Measurements from ENCODE around the gene ADCYAP1R1. TPM values are rescaled to one million over a fixed set of nuclear protein-coding genes. Genes with fewer than 3 reads are reported as not detected.

ADCYAP1R1 gene
- total RNA-seq, 1 donor from 2014 or later = 9.0 TPM

- Mint-ChIP-seq H3K9me3 (peaks cover 2% of the 10 kb centered on the region), H3K4me1 (peaks cover 11% of the 10 kb centered on the region), H3K27me3 (ENCODE audit: low read depth) (no peaks in the 10 kb centered on the region), H3K36me3 (ENCODE audit: low read depth) (no peaks in the 10 kb centered on the region), H3K27ac (ENCODE audit: unreplicated experiment) (no peak overlapping the region), H3K4me3 (no peak overlapping the region)
- TF ChIP-seq CTCF (conservative IDR thresholded peaks at IDR 0.05) = no peak
- no peak for DNase-seq (ENCODE audit: low read depth, low spot score)
Measured at GRCh38 chr7:31067491-31067890, 15.4 kb downstream of the ADCYAP1R1 start.

GRCh38 chr7:31068006-31068675 is 16.0 kb downstream of the ADCYAP1R1 start:
- peaks cover 13% of the 10 kb centered on the region for H3K4me1 Mint-ChIP-seq
- peaks cover 4% of the 10 kb centered on the region for H3K9me3 Mint-ChIP-seq
- H3K36me3 Mint-ChIP-seq (ENCODE audit: low read depth) = no peaks in the 10 kb centered on the region
- no peak for TF ChIP-seq CTCF (conservative IDR thresholded peaks at IDR 0.05)
- no peak overlapping the region for H3K27ac Mint-ChIP-seq (ENCODE audit: unreplicated experiment)
- DNase-seq (ENCODE audit: low read depth, low spot score) = no peak
- no peaks in the 10 kb centered on the region for H3K27me3 Mint-ChIP-seq (ENCODE audit: low read depth)
- no peak overlapping the region for H3K4me3 Mint-ChIP-seq

GRCh38 chr7:31069860-31070555 is 17.9 kb downstream of the ADCYAP1R1 start:
- Mint-ChIP-seq H3K27me3 (ENCODE audit: low read depth) (no peaks in the 10 kb centered on the region), H3K4me3 (no peak overlapping the region), H3K4me1 (peaks cover 15% of the 10 kb centered on the region), H3K27ac (ENCODE audit: unreplicated experiment) (no peak overlapping the region), H3K9me3 (peaks cover 4% of the 10 kb centered on the region), H3K36me3 (ENCODE audit: low read depth) (no peaks in the 10 kb centered on the region)
- no peak for TF ChIP-seq CTCF (conservative IDR thresholded peaks at IDR 0.05)
- DNase-seq (ENCODE audit: low read depth, low spot score) = no peak

- peaks cover 4% of the 10 kb centered on the region for H3K9me3 Mint-ChIP-seq
- peak overlapping the region; percentile 75 for H3K27ac Mint-ChIP-seq (ENCODE audit: unreplicated experiment)
- no peak overlapping the region for H3K4me3 Mint-ChIP-seq
- no peaks in the 10 kb centered on the region for H3K27me3 Mint-ChIP-seq (ENCODE audit: low read depth)
- no peaks in the 10 kb centered on the region for H3K36me3 Mint-ChIP-seq (ENCODE audit: low read depth)
- H3K4me1 Mint-ChIP-seq = peaks cover 15% of the 10 kb centered on the region
- TF ChIP-seq CTCF (conservative IDR thresholded peaks at IDR 0.05) = no peak
- DNase-seq (ENCODE audit: low read depth, low spot score) = no peak
Measured at GRCh38 chr7:31070991-31071644, 19.0 kb downstream of the ADCYAP1R1 start.

GRCh38 chr7:31071645-31072029 is 19.5 kb downstream of the ADCYAP1R1 start:
- no peaks in the 10 kb centered on the region for H3K36me3 Mint-ChIP-seq (ENCODE audit: low read depth)
- no peak for DNase-seq (ENCODE audit: low read depth, low spot score)
- no peaks in the 10 kb centered on the region for H3K27me3 Mint-ChIP-seq (ENCODE audit: low read depth)
- no peak overlapping the region for H3K4me3 Mint-ChIP-seq
- no peak for TF ChIP-seq CTCF (conservative IDR thresholded peaks at IDR 0.05)
- peaks cover 4% of the 10 kb centered on the region for H3K9me3 Mint-ChIP-seq
- H3K27ac Mint-ChIP-seq (ENCODE audit: unreplicated experiment) = peak overlapping the region; percentile 53
- peaks cover 15% of the 10 kb centered on the region for H3K4me1 Mint-ChIP-seq
